ENCODE data around the gene STK32C. TPM values are rescaled to one million over a fixed set of nuclear protein-coding genes. Genes with fewer than 3 reads are reported as not detected.
"Not testable (repeated sequence)": the region's sequence is repeated elsewhere in the genome, so short reads cannot be mapped to it uniquely, and the experiment has no call there.

Gene STK32C
- total RNA-seq, 4 donors from 2014 or later: 3.7 to 13.9 (median 6.7) TPM

DNA sequence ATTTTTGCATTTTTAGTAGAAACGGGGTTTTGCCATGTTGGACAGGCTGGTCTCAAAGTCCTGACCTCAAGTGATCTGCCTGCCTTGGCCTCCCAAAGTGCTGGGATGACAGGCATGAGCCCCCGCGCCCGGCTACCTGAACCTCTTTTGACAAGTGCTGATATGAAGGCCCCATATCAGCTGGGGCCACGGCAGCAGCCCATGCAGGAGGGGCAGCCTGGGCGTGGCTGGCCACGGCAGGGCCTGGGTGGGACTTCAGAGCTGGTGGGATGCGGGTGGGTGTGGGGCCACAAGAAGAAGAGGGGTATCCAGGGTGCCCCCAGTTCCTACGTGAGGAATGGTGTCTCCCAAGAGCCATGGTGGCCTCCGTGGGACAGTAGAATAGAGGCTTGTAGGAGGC is 31.1 kb upstream of the STK32C start:
- Histone ChIP-seq H3K4me3 (no peak overlapping the region), H3K27me3 (no peaks in the 10 kb centered on the region), H3K27ac (no peak overlapping the region), H3K4me1 (no peaks in the 10 kb centered on the region), H3K36me3 (no peaks in the 10 kb centered on the region), H3K9me3 (no peaks in the 10 kb centered on the region)
- ATAC-seq: no peak
- intact Hi-C loops (cut with DNase I; ENCODE audit: low total_unique reads): no loop called here
- in situ Hi-C loops (cut with MboI; ENCODE audit: low sequenced_read_pairs in 4 of 4): no loop called here
- TF ChIP-seq POLR2A (IDR thresholded peaks at IDR 0.05): no peak
- TF ChIP-seq CTCF (IDR thresholded peaks at IDR 0.05 in 4 of 5, conservative IDR thresholded peaks at IDR 0.05 in 1 of 5): no peak
- DNase-seq: no peak

GRCh38 chr10:132337854-132338253 is 30.1 kb upstream of the STK32C start:
- H3K27me3 ChIP-seq; ATAC-seq; intact Hi-C loops (cut with DNase I; ENCODE audit: low total_unique reads); DNase-seq; H3K27ac ChIP-seq; H3K4me1 ChIP-seq; in situ Hi-C loops (cut with MboI; ENCODE audit: low sequenced_read_pairs in 4 of 4); H3K9me3 ChIP-seq; H3K36me3 ChIP-seq; H3K4me3 ChIP-seq: not testable (repeated sequence)

- in situ Hi-C loops (cut with MboI; ENCODE audit: low sequenced_read_pairs in 4 of 4): no loop called here
- DNase-seq: no peak
- intact Hi-C loops (cut with DNase I; ENCODE audit: low total_unique reads): no loop called here
- Histone ChIP-seq H3K27ac (peak overlapping the region in 2 of 4 donors; percentile 8 to 56), H3K36me3 (no peaks in the 10 kb centered on the region), H3K27me3 (no peaks in the 10 kb centered on the region), H3K4me1 (peaks cover 7 to 9% of the 10 kb centered on the region in 2 donors), H3K4me3 (peak overlapping the region; percentile 40 to 49 (median 43)), H3K9me3 (no peaks in the 10 kb centered on the region)
- no peak for TF ChIP-seq POLR2A (IDR thresholded peaks at IDR 0.05)
- TF ChIP-seq CTCF (IDR thresholded peaks at IDR 0.05 in 4 of 5, conservative IDR thresholded peaks at IDR 0.05 in 1 of 5): no peak
- no peak for ATAC-seq
Measured at GRCh38 chr10:132336919-132337407, 29.2 kb upstream of the STK32C start.

DNA sequence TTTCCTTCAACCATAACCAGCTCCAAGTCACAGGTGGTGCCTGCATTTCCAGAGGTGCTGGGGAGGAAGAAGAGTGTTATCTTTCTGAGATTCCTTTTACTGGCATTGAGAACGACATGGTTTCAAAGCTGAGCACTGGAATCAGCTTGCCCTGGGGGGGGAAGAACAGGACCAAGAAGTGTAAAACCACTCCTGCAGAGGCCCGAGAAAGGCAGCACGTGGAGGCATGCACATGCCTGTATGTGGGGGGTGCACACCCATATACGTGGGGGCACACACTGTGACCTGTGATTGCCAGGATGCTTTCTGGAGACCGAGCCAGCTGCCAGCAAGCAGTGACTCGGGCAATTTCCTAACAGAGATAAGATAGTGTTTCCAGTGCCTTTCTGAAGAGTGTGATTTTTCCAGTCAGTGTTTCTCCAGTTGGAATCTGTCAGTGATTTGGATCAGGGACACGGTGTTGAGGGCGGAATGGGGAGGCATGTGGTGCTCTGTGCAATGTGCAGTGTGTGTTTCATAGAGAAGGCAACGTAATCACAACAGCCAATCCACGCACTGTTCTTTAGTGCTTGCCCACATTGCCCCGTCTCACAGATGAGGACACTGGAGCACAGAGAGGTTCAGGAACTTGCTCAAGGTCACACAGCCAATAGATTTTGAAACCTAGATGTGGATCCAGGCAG is 28.5 kb upstream of the STK32C start:
- Histone ChIP-seq H3K27ac (no peak overlapping the region), H3K9me3 (no peaks in the 10 kb centered on the region), H3K4me3 (peak overlapping the region in 2 of 4 donors; percentile 40 to 49), H3K4me1 (peaks cover 7 to 9% of the 10 kb centered on the region in 2 donors), H3K36me3 (no peaks in the 10 kb centered on the region), H3K27me3 (no peaks in the 10 kb centered on the region)
- intact Hi-C loops (cut with DNase I; ENCODE audit: low total_unique reads): no loop called here
- TF ChIP-seq POLR2A (IDR thresholded peaks at IDR 0.05) (no peak), CTCF (IDR thresholded peaks at IDR 0.05 in 4 of 5, conservative IDR thresholded peaks at IDR 0.05 in 1 of 5) (no peak)
- in situ Hi-C loops (cut with MboI; ENCODE audit: low sequenced_read_pairs in 4 of 4): no loop called here
- ATAC-seq (no peak), DNase-seq (no peak)

- DNase-seq (peak; percentile 26 to 45), ATAC-seq (no peak)
- no peaks in the 10 kb centered on the region for H3K9me3 ChIP-seq
- no peak overlapping the region for H3K4me3 ChIP-seq
- intact Hi-C loops (cut with DNase I; ENCODE audit: low total_unique reads): no loop called here
- H3K36me3 ChIP-seq: no peaks in the 10 kb centered on the region
- TF ChIP-seq POLR2A (IDR thresholded peaks at IDR 0.05) (no peak), CTCF (IDR thresholded peaks at IDR 0.05 in 4 of 5, conservative IDR thresholded peaks at IDR 0.05 in 1 of 5) (no peak)
- peaks cover 11 to 14% of the 10 kb centered on the region in 2 donors for H3K4me1 ChIP-seq
- in situ Hi-C loops (cut with MboI; ENCODE audit: low sequenced_read_pairs in 4 of 4): no loop called here
- no peak overlapping the region for H3K27ac ChIP-seq
- no peaks in the 10 kb centered on the region for H3K27me3 ChIP-seq
Measured at GRCh38 chr10:132335189-132336063, 27.7 kb upstream of the STK32C start.

Data from gastrocnemius medialis (tissue), 4 donors.